ENCODE measurements around the gene CDH23.

The CDH23 gene

DNA sequence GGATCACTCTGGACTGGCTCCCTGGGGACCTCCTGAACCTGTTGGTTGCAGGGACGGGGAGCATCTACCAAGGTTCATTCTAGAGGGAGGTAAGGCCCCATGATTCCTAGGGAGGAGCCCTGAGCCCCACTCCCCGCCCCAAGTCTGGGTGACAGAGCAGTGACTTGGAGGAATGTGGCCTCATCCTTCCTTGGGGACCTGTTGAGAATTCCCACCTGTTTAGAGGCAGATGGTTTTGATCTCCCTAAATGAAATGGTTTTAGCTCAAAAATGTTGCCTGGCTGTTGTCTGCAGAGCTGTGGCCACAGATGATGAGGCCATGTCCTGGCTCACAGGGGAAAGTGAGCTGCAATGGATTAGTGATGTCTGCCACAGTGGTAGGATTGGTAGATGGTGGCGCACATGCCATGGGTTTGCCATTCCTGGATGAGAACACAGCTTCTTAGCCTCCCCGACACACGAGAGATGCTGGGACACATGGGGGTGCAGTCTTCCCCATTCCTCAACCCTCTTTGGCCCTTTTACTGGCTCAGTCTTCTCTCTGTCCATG, 310.6 kb downstream of the CDH23 start:
- TF ChIP-seq, protein P1, sequence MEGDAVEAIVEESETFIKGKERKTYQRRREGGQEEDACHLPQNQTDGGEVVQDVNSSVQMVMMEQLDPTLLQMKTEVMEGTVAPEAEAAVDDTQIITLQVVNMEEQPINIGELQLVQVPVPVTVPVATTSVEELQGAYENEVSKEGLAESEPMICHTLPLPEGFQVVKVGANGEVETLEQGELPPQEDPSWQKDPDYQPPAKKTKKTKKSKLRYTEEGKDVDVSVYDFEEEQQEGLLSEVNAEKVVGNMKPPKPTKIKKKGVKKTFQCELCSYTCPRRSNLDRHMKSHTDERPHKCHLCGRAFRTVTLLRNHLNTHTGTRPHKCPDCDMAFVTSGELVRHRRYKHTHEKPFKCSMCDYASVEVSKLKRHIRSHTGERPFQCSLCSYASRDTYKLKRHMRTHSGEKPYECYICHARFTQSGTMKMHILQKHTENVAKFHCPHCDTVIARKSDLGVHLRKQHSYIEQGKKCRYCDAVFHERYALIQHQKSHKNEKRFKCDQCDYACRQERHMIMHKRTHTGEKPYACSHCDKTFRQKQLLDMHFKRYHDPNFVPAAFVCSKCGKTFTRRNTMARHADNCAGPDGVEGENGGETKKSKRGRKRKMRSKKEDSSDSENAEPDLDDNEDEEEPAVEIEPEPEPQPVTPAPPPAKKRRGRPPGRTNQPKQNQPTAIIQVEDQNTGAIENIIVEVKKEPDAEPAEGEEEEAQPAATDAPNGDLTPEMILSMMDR (IDR thresholded peaks at IDR 0.05; ENCODE audit: low read depth, low read length, missing control alignments), result no peak
- DNase-seq (ENCODE audit: low read depth), result no peak
- H3K4me3 ChIP-seq (ENCODE audit: low read depth, low read length), result no peak overlapping the region
- in situ Hi-C loops (cut with HindIII; ENCODE audit: low sequenced_read_pairs), result no loop called here

DNA sequence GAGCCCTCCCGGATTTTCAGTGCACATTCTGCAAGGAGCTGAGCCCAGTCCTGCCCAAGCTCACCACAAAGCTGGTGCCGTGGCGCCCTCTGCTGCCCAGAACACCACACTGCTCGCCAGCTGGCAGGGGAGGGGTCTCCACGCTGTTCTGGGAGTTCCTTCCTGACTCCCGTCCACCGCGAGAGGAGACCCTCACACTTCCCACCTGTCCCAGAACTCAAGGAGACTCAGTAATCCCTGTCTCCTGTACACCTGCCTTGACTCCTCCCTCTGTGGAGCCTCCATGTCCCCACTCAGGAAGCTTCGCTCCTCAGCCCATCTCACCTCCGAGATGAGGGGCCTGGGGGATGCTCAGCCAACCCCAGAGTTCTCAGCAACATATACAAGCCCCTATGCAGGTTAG, 311.6 kb downstream of the CDH23 start:
- in situ Hi-C loops (cut with HindIII; ENCODE audit: low sequenced_read_pairs), result no loop called here
- no peak overlapping the region for H3K4me3 ChIP-seq (ENCODE audit: low read depth, low read length)
- TF ChIP-seq, protein P1 (IDR thresholded peaks at IDR 0.05; ENCODE audit: low read depth, low read length, missing control alignments), result peak; percentile 78
- DNase-seq (ENCODE audit: low read depth), result no peak

DNA sequence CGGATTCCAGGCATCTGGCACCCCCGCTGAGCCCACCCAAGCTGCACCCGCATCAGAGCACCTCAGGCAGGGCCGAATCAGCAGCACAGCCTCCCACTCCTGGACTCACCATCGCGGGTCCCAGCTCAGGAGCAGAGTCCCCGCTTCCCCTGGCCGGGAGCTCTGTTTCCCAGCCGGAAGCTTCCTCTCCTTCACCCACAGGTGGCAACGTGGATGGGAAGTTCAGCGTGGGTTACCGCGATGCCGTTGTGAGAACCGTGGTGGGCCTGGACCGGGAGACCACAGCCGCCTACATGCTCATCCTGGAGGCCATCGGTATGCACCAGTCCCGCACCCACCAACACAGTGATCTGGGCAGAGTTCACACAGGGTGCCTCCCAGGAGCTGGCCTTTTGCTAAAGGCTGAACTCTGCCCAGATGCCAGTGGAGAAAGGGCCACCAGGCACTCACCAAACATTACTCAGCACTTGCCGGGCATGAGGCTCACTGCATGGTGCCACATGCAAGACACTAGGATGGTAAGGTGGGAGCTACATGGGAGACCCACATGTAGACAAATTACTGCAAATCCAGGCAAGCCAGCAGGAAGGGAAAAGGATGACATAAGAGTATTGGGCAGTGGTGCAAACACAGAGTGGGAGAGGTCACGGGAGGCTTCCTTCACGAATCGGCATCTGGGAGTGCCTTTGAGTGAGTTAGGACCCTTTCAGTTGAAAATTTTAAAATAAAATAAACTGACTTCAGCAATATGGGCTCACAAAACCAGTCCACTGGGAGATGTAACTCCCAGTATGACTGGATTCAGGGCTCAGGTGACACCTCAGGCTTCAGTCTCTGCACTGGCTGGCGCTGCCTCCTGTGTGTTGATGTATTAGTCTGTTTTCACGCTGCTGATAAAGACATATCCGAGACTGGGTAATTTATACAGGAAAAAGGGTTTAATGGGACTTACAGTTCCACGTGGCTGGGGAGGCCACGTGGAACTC, 312.5 kb downstream of the CDH23 start:
- in situ Hi-C loops (cut with HindIII; ENCODE audit: low sequenced_read_pairs), result no loop called here
- TF ChIP-seq, protein P1 (IDR thresholded peaks at IDR 0.05; ENCODE audit: low read depth, low read length, missing control alignments), result no peak
- no peak overlapping the region for H3K4me3 ChIP-seq (ENCODE audit: low read depth, low read length)
- DNase-seq (ENCODE audit: low read depth), result no peak

DNA sequence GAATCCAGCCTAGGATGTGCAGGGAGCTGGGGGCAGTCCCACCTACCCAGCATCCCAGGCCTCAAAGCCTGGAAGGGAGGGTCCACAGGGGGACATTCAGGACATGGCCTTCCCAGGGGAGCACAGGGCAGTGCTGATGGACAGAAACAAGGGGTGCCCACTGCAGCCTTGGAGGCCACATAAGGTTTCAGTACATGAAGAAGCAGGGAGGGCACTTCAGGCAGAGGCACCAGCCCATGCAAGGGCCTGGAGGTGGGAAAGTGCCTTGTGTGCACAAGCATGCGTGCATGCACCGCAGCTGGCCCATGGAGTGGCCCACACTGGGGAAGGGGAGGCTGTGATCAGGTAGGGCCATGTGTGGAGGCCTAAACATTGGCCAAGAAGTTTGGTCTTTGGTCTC, 313.8 kb downstream of the CDH23 start:
- DNase-seq (ENCODE audit: low read depth), result no peak
- no peak overlapping the region for H3K4me3 ChIP-seq (ENCODE audit: low read depth, low read length)
- in situ Hi-C loops (cut with HindIII; ENCODE audit: low sequenced_read_pairs), result no loop called here
- TF ChIP-seq, protein P1 (IDR thresholded peaks at IDR 0.05; ENCODE audit: low read depth, low read length, missing control alignments), result no peak

DNA sequence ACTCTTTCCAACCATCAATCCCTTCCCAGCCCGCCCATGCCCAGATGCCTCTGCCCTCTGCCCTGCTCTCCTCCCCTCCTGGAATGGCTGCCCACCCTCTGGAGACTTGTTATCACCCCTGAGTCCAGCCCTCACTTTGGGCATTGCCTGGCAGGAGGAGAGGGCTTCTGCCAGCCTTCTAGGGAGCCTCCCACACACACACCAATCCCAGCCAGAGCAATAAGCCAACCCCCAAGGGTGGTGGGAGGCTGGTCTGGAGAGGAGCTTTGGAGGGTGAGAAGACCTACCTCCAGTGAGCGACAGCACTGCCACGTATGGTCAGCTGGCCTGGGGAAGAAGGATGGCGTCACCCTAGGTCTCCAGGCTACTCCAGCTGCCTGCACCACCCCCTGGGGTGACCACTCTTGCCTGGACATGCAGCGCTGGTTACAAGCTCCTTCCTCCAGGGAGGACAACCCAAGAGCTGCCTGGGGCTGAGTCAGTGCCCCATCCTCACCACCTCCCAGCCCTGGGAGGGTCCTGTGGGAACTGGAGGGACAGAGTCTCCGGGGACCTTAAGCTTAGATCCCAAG, 314.4 kb downstream of the CDH23 start:
- DNase-seq (ENCODE audit: low read depth), result no peak
- TF ChIP-seq, protein P1 (IDR thresholded peaks at IDR 0.05; ENCODE audit: low read depth, low read length, missing control alignments), result no peak
- in situ Hi-C loops (cut with HindIII; ENCODE audit: low sequenced_read_pairs), result no loop called here
- H3K4me3 ChIP-seq (ENCODE audit: low read depth, low read length), result no peak overlapping the region

DNA sequence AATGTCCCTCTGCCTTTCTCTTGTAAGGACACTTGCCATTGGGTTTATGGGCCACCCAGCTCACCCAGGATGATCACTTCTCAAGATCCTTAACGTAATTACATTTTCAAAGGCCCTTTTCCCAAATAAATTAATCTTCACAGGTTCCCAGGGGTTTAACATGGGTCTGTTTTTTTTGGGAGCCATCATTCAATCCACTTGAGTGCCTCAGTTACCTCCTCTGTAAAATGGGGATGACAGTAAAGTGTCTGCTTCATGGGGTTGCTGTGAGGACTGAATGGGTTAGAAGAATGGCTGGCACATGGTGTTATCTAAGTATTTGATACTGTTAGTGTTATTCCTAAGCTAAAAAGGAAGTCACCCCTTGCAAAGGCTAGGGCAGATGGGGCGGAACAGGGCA, 315.4 kb downstream of the CDH23 start:
- no peak overlapping the region for H3K4me3 ChIP-seq (ENCODE audit: low read depth, low read length)
- in situ Hi-C loops (cut with HindIII; ENCODE audit: low sequenced_read_pairs), result no loop called here
- no peak for DNase-seq (ENCODE audit: low read depth)
- TF ChIP-seq, protein P1 (IDR thresholded peaks at IDR 0.05; ENCODE audit: low read depth, low read length, missing control alignments), result no peak

Measured in astrocyte of the cerebellum (primary cell).